ENCODE data around the gene PLA2G4D.

DNA sequence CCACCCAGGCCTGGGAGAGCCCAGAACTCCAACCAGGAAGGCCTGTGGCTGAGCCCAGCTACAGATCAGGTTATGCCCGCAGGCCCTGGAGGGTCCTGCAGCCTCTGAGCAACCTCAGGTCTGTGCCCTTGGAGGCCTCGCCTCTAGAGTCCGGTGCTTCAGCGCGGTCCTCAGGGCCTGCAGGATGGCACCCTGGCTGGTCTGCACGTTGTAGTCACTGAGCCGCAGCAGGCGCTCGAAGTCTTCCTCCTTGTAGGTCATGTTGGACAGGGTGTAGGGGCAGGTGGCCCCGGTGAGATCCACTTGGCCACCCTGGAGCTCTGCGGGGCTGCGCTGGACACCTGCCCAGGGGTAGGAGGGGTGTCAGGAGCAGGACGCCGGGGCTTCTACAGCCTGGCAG is 25.8 kb downstream of the PLA2G4D start:
- TF ChIP-seq, protein P1, sequence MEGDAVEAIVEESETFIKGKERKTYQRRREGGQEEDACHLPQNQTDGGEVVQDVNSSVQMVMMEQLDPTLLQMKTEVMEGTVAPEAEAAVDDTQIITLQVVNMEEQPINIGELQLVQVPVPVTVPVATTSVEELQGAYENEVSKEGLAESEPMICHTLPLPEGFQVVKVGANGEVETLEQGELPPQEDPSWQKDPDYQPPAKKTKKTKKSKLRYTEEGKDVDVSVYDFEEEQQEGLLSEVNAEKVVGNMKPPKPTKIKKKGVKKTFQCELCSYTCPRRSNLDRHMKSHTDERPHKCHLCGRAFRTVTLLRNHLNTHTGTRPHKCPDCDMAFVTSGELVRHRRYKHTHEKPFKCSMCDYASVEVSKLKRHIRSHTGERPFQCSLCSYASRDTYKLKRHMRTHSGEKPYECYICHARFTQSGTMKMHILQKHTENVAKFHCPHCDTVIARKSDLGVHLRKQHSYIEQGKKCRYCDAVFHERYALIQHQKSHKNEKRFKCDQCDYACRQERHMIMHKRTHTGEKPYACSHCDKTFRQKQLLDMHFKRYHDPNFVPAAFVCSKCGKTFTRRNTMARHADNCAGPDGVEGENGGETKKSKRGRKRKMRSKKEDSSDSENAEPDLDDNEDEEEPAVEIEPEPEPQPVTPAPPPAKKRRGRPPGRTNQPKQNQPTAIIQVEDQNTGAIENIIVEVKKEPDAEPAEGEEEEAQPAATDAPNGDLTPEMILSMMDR (conservative IDR thresholded peaks at IDR 0.05 in 1 of 2, IDR thresholded peaks at IDR 0.05 in 1 of 2; ENCODE audit: low read depth in 1 of 2, low read length in 2 of 2) = no peak
- no peak for TF ChIP-seq EZH2 (IDR thresholded peaks at IDR 0.05; ENCODE audit: low read length, missing control alignments)
